ENCODE measurements around the gene DMD. TPM values are rescaled to one million over a fixed set of nuclear protein-coding genes. Genes with fewer than 3 reads are reported as not detected.

DMD gene
- total and polyA plus RNA-seq, 2 of the 13 experiments (the other 11 are each of a cell fraction or from before 2014, with no cell fraction given), result 17.6 to 25.9 TPM

DNA sequence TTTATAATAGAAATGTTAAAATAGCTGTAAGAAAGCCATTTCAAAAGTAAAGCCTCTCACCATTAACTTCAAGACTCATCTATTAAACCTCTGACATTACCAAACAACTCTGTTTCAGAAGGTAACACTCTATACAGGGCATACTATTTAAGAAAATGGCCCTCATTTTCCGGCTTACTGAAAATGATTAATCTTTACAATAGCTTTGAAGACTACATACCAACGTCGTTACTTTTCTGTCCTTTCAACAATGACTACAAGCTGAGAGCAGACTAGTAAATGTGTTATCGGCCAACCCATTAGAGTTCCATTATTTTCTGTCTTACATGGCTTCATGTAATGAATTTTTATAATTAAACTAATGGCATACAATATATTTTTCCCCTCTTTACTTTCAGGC lies 1545.9 kb downstream of the DMD start (continued):
- TF ChIP-seq PRDM4 (CRISPR knock-in tag; IDR thresholded peaks at IDR 0.05; ENCODE audit: borderline replicate concordance) (no peak), TOPORS (CRISPR knock-in tag; IDR thresholded peaks at IDR 0.05) (no peak), KLF13 (CRISPR knock-in tag; IDR thresholded peaks at IDR 0.05) (no peak), PCBP2 (optimal IDR thresholded peaks at IDR 0.05; ENCODE audit: low read depth, low read length, poor library complexity, severe bottlenecking) (no peak), JARID2 (CRISPR knock-in tag; IDR thresholded peaks at IDR 0.05; ENCODE audit: insufficient replicate concordance) (no peak)
- TF ChIP-seq, protein P1, sequence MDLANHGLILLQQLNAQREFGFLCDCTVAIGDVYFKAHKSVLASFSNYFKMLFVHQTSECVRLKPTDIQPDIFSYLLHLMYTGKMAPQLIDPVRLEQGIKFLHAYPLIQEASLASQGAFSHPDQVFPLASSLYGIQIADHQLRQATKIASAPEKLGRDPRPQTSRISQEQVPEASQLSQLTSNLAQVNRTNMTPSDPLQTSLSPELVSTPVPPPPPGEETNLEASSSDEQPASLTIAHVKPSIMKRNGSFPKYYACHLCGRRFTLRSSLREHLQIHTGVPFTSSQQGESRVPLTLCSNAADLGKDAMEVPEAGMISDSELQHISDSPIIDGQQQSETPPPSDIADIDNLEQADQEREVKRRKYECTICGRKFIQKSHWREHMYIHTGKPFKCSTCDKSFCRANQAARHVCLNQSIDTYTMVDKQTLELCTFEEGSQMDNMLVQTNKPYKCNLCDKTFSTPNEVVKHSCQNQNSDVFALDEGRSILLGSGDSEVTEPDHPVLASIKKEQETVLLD (CRISPR knock-in tag; IDR thresholded peaks at IDR 0.05; ENCODE audit: low read depth), result no peak
- TF ChIP-seq, protein P2, sequence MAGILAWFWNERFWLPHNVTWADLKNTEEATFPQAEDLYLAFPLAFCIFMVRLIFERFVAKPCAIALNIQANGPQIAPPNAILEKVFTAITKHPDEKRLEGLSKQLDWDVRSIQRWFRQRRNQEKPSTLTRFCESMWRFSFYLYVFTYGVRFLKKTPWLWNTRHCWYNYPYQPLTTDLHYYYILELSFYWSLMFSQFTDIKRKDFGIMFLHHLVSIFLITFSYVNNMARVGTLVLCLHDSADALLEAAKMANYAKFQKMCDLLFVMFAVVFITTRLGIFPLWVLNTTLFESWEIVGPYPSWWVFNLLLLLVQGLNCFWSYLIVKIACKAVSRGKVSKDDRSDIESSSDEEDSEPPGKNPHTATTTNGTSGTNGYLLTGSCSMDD (CRISPR knock-in tag; IDR thresholded peaks at IDR 0.05), result no peak
- TF ChIP-seq, protein P3, sequence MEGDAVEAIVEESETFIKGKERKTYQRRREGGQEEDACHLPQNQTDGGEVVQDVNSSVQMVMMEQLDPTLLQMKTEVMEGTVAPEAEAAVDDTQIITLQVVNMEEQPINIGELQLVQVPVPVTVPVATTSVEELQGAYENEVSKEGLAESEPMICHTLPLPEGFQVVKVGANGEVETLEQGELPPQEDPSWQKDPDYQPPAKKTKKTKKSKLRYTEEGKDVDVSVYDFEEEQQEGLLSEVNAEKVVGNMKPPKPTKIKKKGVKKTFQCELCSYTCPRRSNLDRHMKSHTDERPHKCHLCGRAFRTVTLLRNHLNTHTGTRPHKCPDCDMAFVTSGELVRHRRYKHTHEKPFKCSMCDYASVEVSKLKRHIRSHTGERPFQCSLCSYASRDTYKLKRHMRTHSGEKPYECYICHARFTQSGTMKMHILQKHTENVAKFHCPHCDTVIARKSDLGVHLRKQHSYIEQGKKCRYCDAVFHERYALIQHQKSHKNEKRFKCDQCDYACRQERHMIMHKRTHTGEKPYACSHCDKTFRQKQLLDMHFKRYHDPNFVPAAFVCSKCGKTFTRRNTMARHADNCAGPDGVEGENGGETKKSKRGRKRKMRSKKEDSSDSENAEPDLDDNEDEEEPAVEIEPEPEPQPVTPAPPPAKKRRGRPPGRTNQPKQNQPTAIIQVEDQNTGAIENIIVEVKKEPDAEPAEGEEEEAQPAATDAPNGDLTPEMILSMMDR (CRISPR knock-in tag; IDR thresholded peaks at IDR 0.05), result no peak
- TF ChIP-seq, protein P4, sequence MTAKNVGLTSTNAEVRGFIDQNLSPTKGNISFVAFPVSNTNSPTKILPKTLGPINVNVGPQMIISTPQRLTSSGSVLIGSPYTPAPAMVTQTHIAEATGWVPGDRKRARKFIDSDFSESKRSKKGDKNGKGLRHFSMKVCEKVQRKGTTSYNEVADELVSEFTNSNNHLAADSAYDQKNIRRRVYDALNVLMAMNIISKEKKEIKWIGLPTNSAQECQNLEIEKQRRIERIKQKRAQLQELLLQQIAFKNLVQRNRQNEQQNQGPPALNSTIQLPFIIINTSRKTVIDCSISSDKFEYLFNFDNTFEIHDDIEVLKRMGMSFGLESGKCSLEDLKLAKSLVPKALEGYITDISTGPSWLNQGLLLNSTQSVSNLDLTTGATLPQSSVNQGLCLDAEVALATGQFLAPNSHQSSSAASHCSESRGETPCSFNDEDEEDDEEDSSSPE (CRISPR knock-in tag; IDR thresholded peaks at IDR 0.05), result no peak

Data from HepG2 (cell line).